ENCODE data around the gene POLD3.

GRCh38 chr11:74579577-74580270 lies 12.7 kb upstream of the POLD3 start:
- TF ChIP-seq CTCF (IDR thresholded peaks at IDR 0.05) (no peak), POLR2A (IDR thresholded peaks at IDR 0.05) (no peak)

All from Peyer's patch (tissue), 4 donors.